CD4-positive, alpha-beta T cell treated with Interleukin-12 subunit alpha and Interleukin-12 subunit beta, for 1 hour (primary cell): ENCODE data around the gene CNTNAP4.

Experiments used
- DNase-seq: peaks from one replicate; pipeline ENCODE4 v3.0.0-alpha.2; 2020

Gene CNTNAP4

DNA sequence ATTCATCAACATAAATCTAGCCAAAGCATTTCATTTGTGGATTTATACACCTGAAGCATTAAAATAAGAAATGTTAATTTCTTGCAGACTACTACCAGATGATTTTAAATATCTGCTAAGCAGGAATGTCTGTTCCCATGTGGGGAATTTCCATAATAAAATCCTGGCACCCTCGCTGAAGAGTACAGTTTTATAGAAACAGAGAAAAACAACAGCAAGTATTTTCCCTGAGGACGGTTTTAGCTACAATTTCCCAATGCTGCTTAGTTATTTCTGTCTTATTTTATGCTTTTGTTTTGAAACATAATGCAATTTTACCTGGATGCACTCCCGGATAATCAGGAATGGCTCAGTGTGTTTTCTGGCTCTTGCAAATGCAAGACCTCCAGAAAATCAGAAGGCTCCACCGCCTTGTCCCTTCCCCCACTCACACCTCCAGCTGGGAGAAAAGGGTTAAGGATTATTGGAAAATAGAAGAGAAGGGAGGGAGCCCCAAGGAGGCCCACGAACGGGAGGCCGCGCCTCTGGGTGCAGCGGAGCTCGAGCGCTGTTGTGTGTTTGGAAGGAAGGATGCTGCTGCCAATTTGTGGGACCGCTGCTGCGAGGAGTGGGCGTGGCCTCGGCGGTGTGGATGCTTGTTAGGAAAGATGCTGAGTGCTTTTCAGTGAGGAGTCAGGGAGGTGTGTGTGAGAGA, at the start of gene CNTNAP4:
Gene CNTNAP4 (plus strand): TSS at position 657 of the 694 bp plus-strand sequence. CDS start 262 bp downstream, outside the sequence.
- DNase-seq = no peak

GRCh38 chr16:76228546-76229146, 48.6 kb upstream of the CNTNAP4 start:
- no peak for DNase-seq

DNA sequence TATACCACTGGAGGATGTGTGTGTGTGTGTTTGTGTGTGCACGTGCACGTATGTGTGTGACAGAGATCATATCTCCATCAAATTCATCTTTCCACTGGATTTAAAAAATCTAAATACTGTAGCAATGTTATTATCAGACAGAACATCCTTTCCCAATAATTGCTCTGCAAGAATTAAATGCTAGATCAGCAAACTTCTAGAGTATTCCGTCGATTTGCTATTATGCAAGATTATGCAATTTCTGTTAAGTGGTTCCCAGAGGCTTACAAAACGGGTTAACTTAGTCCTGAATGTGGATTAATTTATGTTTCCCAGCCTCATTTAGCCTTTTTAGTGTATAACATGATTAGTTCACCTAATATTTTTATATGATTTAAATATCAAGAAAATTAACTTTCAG, 44.5 kb upstream of the CNTNAP4 start:
- no peak for DNase-seq

DNA sequence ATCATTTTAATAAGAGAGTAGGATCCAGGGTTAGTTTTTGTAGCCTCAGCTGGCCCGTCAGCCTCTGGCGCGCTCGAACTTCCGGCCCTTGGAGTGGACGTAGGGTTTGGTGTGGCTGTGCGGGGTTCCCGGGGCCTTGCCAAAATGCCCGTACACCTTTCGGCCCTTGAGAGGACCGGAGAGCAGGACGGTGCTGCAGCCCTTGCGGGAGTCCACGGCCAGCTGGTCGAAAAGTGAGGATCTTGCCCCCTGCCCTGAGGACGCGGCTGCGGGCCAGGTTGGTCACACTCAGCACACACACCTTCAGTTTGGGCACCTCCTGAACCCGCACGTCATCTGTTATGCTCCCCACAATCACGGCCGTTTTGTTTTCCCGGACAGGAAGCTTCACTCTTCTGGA, 42.2 kb upstream of the CNTNAP4 start:
- no peak for DNase-seq

- DNase-seq = no peak
Measured at GRCh38 chr16:76235426-76235825, 41.8 kb upstream of the CNTNAP4 start.

DNA sequence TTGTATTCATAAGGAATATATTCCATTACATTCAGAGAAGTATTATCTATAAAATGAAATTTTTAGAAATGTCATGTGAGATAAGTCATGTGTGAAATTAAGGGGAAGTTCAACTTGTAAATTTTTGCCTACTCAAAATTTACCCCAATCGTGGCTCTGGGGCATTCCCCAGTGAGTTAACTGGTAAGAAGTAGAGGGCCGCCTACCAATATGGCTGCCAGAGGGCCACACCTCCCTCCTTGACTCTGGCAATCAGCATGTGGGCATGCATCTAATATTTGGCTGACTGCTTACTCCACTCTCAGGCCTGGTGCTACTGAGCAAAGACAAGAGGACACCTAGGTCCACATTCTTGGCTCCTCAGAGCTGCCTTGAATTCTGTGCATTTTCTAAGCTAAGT, 39.7 kb upstream of the CNTNAP4 start:
- DNase-seq = no peak

DNA sequence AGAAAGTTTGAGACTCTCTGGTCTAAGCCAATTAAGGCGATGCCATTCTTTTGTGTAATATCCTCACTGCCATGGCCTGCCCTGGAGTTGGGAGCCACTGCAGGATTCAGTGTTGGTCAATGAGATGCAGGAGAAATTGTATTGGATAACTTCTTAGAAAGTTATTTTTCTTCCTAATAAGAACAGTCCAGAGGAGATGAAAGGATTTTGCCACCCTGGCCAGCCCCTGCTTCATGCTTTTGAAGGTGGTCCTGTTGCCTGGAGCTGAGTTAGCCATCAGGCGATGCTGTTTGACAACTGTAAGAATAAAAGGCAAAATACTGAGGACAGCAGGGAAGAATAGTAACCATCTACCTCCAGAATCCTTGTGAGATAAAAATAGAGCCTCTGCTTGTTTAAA, 35.4 kb upstream of the CNTNAP4 start:
- no peak for DNase-seq

GRCh38 chr16:76243620-76244019, 33.6 kb upstream of the CNTNAP4 start:
- no peak for DNase-seq

DNA sequence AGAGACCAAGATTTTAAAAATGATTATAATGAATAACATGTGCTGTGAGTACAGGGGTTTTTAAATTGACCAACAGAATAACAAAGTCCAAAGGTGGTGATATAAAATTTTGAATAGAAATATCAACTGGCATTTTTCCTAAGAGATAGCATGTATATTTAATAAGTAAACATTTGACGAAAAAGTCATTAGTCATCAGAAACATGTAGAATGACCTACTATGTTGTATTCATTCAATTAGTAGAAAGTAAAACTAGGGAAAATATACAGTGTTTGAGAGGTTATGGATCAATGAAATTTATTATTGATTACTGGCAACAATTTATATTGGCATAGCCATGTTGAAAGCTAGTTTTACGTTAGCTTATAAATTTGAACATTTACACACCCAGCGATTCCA, 30.6 kb upstream of the CNTNAP4 start:
- DNase-seq = no peak

DNA sequence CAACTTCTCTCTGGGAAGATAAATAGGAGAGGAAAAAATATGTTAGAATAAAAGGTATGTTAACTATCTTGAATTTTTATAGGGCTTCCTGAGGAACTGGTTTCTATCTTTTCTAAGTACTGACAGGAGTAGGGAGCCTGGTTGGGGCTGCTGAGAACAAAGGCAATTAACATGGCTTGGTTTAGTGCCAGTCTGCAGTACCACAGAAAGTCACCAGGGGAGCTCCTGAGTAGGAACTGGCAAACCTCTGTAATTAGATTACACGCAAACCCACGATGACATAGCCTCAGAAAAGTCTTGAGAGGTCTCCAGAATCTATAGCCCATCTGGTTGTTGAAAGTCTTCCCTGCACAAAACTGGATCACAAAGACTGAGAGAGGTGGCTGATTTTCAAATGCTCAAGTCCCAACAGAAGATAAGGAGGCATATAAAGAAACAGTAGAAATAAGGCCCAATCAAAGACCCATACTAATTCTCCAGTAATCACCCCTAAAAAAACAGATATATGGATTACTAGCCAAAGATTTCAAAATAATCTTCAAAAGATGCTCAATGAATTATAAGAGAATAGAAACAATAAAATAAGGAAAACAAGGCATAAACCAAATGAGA, 11.7 kb upstream of the CNTNAP4 start:
- no peak for DNase-seq

GRCh38 chr16:76268824-76269223, 8.4 kb upstream of the CNTNAP4 start:
- no peak for DNase-seq

- DNase-seq = no peak
Measured at GRCh38 chr16:76277460-76278030, 344 bp downstream of the CNTNAP4 start.

DNA sequence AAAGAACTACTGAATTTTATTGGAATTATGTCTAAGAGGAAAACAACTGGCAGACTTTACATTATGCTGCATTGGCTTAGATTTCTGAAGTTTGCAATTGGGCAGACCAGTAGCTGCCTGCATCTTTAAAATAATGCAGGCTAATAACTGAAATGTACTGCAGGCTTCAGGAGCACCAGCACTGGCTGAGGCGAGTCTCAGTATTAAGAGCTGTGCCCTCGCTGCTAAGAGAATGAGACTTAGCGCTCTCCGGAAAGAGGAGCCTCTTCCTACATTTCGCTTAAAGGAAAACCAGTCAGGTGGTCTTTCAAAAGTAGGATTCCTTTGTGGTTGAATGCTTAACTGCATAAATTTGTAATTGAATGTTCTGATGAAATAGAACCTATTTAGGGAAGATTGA, 885 bp downstream of the CNTNAP4 start:
- DNase-seq = no peak

DNA sequence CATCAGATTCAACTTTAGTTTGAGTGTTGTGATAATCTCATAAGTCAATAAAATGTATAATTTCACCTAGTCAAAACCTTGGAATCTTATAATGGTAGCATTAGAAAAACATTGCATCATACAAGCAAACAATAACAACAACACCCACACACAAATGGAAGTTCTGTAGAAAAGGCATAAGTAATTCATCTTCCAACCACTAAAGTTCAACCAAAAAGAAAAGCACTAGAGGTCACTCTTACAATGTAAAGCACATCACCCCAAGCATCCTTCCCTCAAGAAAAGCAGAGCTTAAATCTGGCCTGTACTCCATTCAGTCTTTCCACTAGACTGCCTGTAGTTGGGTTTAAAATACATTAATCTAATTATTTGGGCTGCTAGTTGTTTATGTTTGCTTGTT, 1.8 kb downstream of the CNTNAP4 start:
- DNase-seq = no peak

- no peak for DNase-seq
Measured at GRCh38 chr16:76280421-76281215, 3.4 kb downstream of the CNTNAP4 start.

DNA sequence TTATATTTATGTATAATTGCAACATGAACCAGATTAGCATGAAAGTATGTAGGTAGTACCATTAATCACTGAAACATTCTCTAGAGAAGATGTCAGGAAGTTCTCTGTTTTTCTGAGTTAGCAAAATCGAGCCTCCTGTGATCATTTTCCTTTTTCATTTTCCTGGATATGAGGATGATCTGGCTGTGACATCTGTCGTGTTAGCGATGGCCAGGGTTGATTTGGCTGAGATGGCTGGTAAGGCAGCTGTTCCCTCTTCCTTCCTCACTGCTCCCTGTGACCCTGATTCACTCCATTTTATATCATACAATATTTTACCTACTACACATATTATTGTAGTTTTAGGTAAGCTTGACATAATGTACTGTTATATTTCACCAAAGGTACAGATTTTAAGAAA, 10.3 kb downstream of the CNTNAP4 start:
- no peak for DNase-seq

DNA sequence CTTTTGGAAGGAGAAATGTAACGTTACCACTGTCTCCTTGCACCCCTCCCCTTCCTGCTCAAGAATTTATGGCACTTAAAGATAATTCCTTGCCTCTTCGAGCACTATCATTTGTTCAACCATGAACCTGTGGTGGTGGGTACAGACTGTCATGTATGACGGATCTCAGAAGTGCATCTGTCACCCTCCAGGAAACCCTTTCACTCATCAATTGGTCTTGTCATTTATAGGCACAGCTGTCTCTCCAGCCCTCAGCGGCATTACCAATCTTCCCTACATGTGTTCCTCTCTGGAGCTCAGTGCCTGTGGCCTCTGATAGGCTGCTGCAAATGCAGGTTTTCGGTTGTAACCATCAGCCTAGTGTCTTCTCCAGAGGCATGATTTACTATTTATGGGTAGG, 15.0 kb downstream of the CNTNAP4 start:
- DNase-seq = no peak

DNA sequence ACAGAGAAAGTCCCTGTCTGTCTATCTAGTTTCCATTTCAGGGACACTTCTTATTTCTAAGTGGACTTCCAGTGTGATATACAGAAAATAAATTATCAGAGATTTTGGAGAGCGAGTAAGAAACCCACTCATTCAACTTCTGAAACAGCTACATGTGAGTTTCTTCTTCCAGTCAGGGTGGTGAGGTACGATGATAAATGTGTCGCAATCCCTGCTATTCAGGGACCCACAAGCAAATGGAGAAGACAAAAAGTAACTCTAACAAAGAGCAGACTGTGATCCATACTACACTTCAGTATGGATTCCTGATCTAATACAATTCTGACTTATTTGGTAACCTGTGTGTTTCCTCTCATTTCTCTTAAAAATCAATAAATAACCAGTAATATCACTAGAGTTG, 16.8 kb downstream of the CNTNAP4 start:
- no peak for DNase-seq

GRCh38 chr16:76294396-76295214, 17.4 kb downstream of the CNTNAP4 start:
- no peak for DNase-seq

GRCh38 chr16:76297941-76298340, 20.7 kb downstream of the CNTNAP4 start:
- no peak for DNase-seq

DNA sequence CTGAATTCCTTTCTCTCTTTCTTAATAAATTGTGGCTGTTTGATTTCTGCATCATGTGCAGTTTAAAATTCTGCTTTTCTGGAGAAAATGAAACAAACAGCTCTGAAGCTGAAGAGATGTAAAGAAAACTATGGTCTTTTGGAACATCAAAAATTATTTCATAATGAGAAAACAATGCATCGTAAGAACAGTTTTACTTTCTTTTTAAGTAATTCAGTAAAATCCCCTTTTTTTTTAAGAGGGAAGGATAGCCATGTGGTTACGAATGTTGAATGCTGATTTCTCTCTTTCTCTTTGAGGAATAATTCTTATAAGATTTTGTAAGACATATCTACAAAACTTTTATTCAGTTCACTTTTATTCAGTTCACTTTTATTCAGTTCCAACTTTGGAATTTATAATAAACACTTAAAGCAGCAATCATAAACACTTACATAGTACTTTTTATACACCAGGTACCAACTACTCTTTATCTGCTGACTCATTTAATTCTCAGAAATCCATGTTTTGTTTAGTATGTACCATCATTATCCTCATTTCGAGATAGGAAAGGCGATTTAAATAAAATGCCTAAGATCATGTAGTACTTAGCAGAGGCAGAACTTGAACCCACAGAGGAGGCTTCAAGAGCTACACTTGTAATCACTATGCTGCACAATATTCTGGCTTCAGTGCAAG, 26.6 kb downstream of the CNTNAP4 start:
- no peak for DNase-seq
